Stimulated activated naive B cell treated with anti-CD40 and anti-IgM and Interleukin-4, amounts not matched to agents 10 μg/mL and 1 μg/mL and 100 μg/mL, for 72 hours (primary cell): ENCODE data around the gene C1orf198.

Experiments used
- ATAC-seq, 2 donors: fragments of 150-1000 bp; cut with Tn5 transposase; replicated peaks; 2 replicates each; pipeline ENCODE4 v1.10.0; 2021; ENCODE audit warnings: moderate library complexity in 1 of 2
- DNase-seq: peaks from one replicate; pipeline ENCODE4 v3.0.0; 2021
- H3K27ac Mint-ChIP-seq: one replicate; pipeline ENCODE4 v1.8.0; 2022; ENCODE audit warnings: mild to moderate bottlenecking, mixed read lengths
- H3K27me3 Mint-ChIP-seq, 2 donors: one replicate each; pipeline ENCODE4 v1.8.0; 2022; ENCODE audit warnings: mixed read lengths in 2 of 2
- H3K36me3 Mint-ChIP-seq, 2 donors: one replicate each; pipeline ENCODE4 v1.8.0; 2022; ENCODE audit warnings: mixed read lengths in 2 of 2, mild to moderate bottlenecking in 1 of 2
- H3K4me1 Mint-ChIP-seq, 2 donors: one replicate each; pipeline ENCODE4 v1.8.0; 2022; ENCODE audit warnings: mixed read lengths in 2 of 2, mild to moderate bottlenecking in 1 of 2
- H3K4me3 Mint-ChIP-seq, 2 donors: one replicate each; pipeline ENCODE4 v1.8.0; 2022; ENCODE audit warnings: mild to moderate bottlenecking in 2 of 2, mixed read lengths in 2 of 2, moderate library complexity in 1 of 2
- H3K9me3 Mint-ChIP-seq, 2 donors: one replicate each; pipeline ENCODE4 v1.8.0; 2022; ENCODE audit warnings: mixed read lengths in 2 of 2, mild to moderate bottlenecking in 1 of 2

The C1orf198 gene

GRCh38 chr1:230867903-230868735 lies at the start of gene C1orf198:
Gene C1orf198, minus strand, starts transcription at chr1:230868521. Its CDS starts 9 bp downstream, at chr1:230868512.
- Mint-ChIP-seq H3K36me3 (peaks cover 0 to 2% of the 10 kb centered on the region in 2 donors), H3K9me3 (no peaks in the 10 kb centered on the region), H3K4me3 (peak within 1 kb of the TSS; percentile 89), H3K27me3 (peaks cover 37 to 55% of the 10 kb centered on the region in 2 donors), H3K4me1 (peaks cover 14 to 20% of the 10 kb centered on the region in 2 donors), H3K27ac (peak within 1 kb of the TSS; percentile 94)
- DNase-seq (peak; percentile 47), ATAC-seq (peak; percentile 90 to 94)

- peaks cover 4 to 21% of the 10 kb centered on the region in 2 donors for H3K4me1 Mint-ChIP-seq
- H3K4me3 Mint-ChIP-seq, result no peak overlapping the region
- peak overlapping the region; percentile 81 for H3K27ac Mint-ChIP-seq
- H3K36me3 Mint-ChIP-seq, result peaks cover 47 to 48% of the 10 kb centered on the region in 2 donors
- H3K9me3 Mint-ChIP-seq, result no peaks in the 10 kb centered on the region
- DNase-seq (peak; percentile 27), ATAC-seq (peak; percentile 75)
- no peaks in the 10 kb centered on the region for H3K27me3 Mint-ChIP-seq
Observed at GRCh38 chr1:230917284-230918135, 49.2 kb upstream of the C1orf198 start.

- H3K27me3 Mint-ChIP-seq, result no peaks in the 10 kb centered on the region
- H3K4me3 Mint-ChIP-seq, result no peak overlapping the region
- peaks cover 4 to 21% of the 10 kb centered on the region in 2 donors for H3K4me1 Mint-ChIP-seq
- peaks cover 44 to 45% of the 10 kb centered on the region in 2 donors for H3K36me3 Mint-ChIP-seq
- no peaks in the 10 kb centered on the region for H3K9me3 Mint-ChIP-seq
- H3K27ac Mint-ChIP-seq, result peak overlapping the region; percentile 62
- DNase-seq (no peak), ATAC-seq (no peak)
Observed at GRCh38 chr1:230916587-230917283, 48.4 kb upstream of the C1orf198 start.

GRCh38 chr1:230915078-230915477 lies 46.8 kb upstream of the C1orf198 start:
- Mint-ChIP-seq H3K36me3 (peaks cover 51% of the 10 kb centered on the region in 2 donors), H3K27me3 (no peaks in the 10 kb centered on the region), H3K27ac (peak overlapping the region; percentile 31), H3K4me3 (no peak overlapping the region), H3K9me3 (no peaks in the 10 kb centered on the region), H3K4me1 (peaks cover 4 to 21% of the 10 kb centered on the region in 2 donors)
- DNase-seq (no peak), ATAC-seq (no peak)

GRCh38 chr1:230913496-230913895 lies 45.2 kb upstream of the C1orf198 start:
- ATAC-seq, result no peak
- Mint-ChIP-seq H3K27ac (peak overlapping the region; percentile 52), H3K27me3 (no peaks in the 10 kb centered on the region), H3K4me1 (peaks cover 4 to 21% of the 10 kb centered on the region in 2 donors), H3K9me3 (no peaks in the 10 kb centered on the region), H3K4me3 (no peak overlapping the region), H3K36me3 (peaks cover 52 to 57% of the 10 kb centered on the region in 2 donors)
- DNase-seq, result no peak

- no peak for ATAC-seq
- Mint-ChIP-seq H3K36me3 (peaks cover 40 to 55% of the 10 kb centered on the region in 2 donors), H3K27me3 (no peaks in the 10 kb centered on the region), H3K4me3 (no peak overlapping the region), H3K9me3 (no peaks in the 10 kb centered on the region), H3K4me1 (peaks cover 3 to 7% of the 10 kb centered on the region in 2 donors), H3K27ac (no peak overlapping the region)
- no peak for DNase-seq
Observed at GRCh38 chr1:230910755-230911117, 42.4 kb upstream of the C1orf198 start.

- Mint-ChIP-seq H3K27ac (no peak overlapping the region), H3K36me3 (peaks cover 40 to 57% of the 10 kb centered on the region in 2 donors), H3K4me3 (no peak overlapping the region), H3K27me3 (no peaks in the 10 kb centered on the region), H3K9me3 (no peaks in the 10 kb centered on the region), H3K4me1 (peaks cover 2 to 3% of the 10 kb centered on the region in 2 donors)
- DNase-seq (no peak), ATAC-seq (no peak)
Observed at GRCh38 chr1:230909974-230910754, 41.8 kb upstream of the C1orf198 start.

GRCh38 chr1:230907472-230908205 lies 39.3 kb upstream of the C1orf198 start:
- ATAC-seq (no peak), DNase-seq (no peak)
- no peak overlapping the region for H3K4me3 Mint-ChIP-seq
- H3K4me1 Mint-ChIP-seq, result no peaks in the 10 kb centered on the region
- H3K27me3 Mint-ChIP-seq, result no peaks in the 10 kb centered on the region
- H3K27ac Mint-ChIP-seq, result no peak overlapping the region
- H3K36me3 Mint-ChIP-seq, result peaks cover 44 to 63% of the 10 kb centered on the region in 2 donors
- H3K9me3 Mint-ChIP-seq, result no peaks in the 10 kb centered on the region

GRCh38 chr1:230906226-230906625 lies 37.9 kb upstream of the C1orf198 start:
- Mint-ChIP-seq H3K9me3 (no peaks in the 10 kb centered on the region), H3K4me1 (no peaks in the 10 kb centered on the region), H3K4me3 (no peak overlapping the region), H3K27ac (no peak overlapping the region), H3K27me3 (no peaks in the 10 kb centered on the region), H3K36me3 (peaks cover 38 to 61% of the 10 kb centered on the region in 2 donors)
- no peak for ATAC-seq
- no peak for DNase-seq

- no peak for DNase-seq
- ATAC-seq, result no peak
- Mint-ChIP-seq H3K4me1 (no peaks in the 10 kb centered on the region), H3K27ac (peak overlapping the region; percentile 75), H3K36me3 (peaks cover 39 to 59% of the 10 kb centered on the region in 2 donors), H3K4me3 (no peak overlapping the region), H3K9me3 (no peaks in the 10 kb centered on the region), H3K27me3 (no peaks in the 10 kb centered on the region)
Observed at GRCh38 chr1:230905733-230906132, 37.4 kb upstream of the C1orf198 start.

- Mint-ChIP-seq H3K27ac (no peak overlapping the region), H3K27me3 (no peaks in the 10 kb centered on the region), H3K9me3 (peaks cover 0 to 4% of the 10 kb centered on the region in 2 donors), H3K4me3 (no peak overlapping the region), H3K36me3 (peaks cover 29 to 39% of the 10 kb centered on the region in 2 donors), H3K4me1 (no peaks in the 10 kb centered on the region)
- ATAC-seq (no peak), DNase-seq (no peak)
Observed at GRCh38 chr1:230902349-230902923, 34.1 kb upstream of the C1orf198 start.

- no peaks in the 10 kb centered on the region for H3K4me1 Mint-ChIP-seq
Observed at GRCh38 chr1:230901671-230902070, 33.4 kb upstream of the C1orf198 start.

GRCh38 chr1:230900984-230901383 lies 32.7 kb upstream of the C1orf198 start:
- Mint-ChIP-seq H3K4me3 (no peak overlapping the region), H3K36me3 (peaks cover 27 to 33% of the 10 kb centered on the region in 2 donors)
- ATAC-seq, result no peak

More at GRCh38 chr1:230901671-230902070, 33.4 kb upstream of the C1orf198 start:
- Mint-ChIP-seq H3K27me3 (no peaks in the 10 kb centered on the region), H3K4me3 (no peak overlapping the region), H3K27ac (no peak overlapping the region), H3K36me3 (peaks cover 27 to 35% of the 10 kb centered on the region in 2 donors), H3K9me3 (peaks cover 0 to 4% of the 10 kb centered on the region in 2 donors)
- no peak for ATAC-seq
- no peak for DNase-seq

More at GRCh38 chr1:230900984-230901383, 32.7 kb upstream of the C1orf198 start:
- peaks cover 0 to 4% of the 10 kb centered on the region in 2 donors for H3K9me3 Mint-ChIP-seq
- no peaks in the 10 kb centered on the region for H3K4me1 Mint-ChIP-seq
- no peaks in the 10 kb centered on the region for H3K27me3 Mint-ChIP-seq
- DNase-seq, result no peak
- H3K27ac Mint-ChIP-seq, result no peak overlapping the region
